H9 (cell line): Measurements from ENCODE around the gene SIRT7. TPM values are rescaled to one million over a fixed set of nuclear protein-coding genes. Genes with fewer than 3 reads are reported as not detected.

Source experiments
- DNase-seq: peaks from one replicate; pipeline ENCODE4 v3.0.0-alpha.2; 2017
- H2AFZ ChIP-seq: one replicate; pipeline ENCODE4 v1.6.1; 2013; ENCODE audit warnings: mild to moderate bottlenecking, low read length, control low read depth, moderate library complexity
- H2AK5ac ChIP-seq: 2 replicates; pipeline ENCODE4 v1.6.1; 2013; ENCODE audit warnings: low read length, control low read depth, mixed read lengths; ENCODE audit not compliant: insufficient read length
- H2BK120ac ChIP-seq: one replicate; pipeline ENCODE4 v1.6.1; 2013; ENCODE audit warnings: low read depth, mild to moderate bottlenecking, low read length, control low read depth, inconsistent platforms; ENCODE audit not compliant: poor library complexity, severe bottlenecking
- H2BK12ac ChIP-seq: 2 replicates; pipeline ENCODE4 v1.6.1; 2013; ENCODE audit warnings: low read length, control low read depth, mixed read lengths, low read depth; ENCODE audit not compliant: insufficient read length
- H2BK15ac ChIP-seq: 2 replicates; pipeline ENCODE4 v1.6.1; 2013; ENCODE audit warnings: low read depth, low read length, control low read depth
- H2BK20ac ChIP-seq: one replicate; pipeline ENCODE4 v1.6.1; 2013; ENCODE audit warnings: low read depth, mild to moderate bottlenecking, low read length, control low read depth, inconsistent platforms; ENCODE audit not compliant: poor library complexity, severe bottlenecking
- H2BK5ac ChIP-seq: 2 replicates; pipeline ENCODE4 v1.6.1; 2013; ENCODE audit warnings: low read length, control low read depth, mixed read lengths; ENCODE audit not compliant: insufficient read length
- H3K14ac ChIP-seq: 2 replicates; pipeline ENCODE4 v1.6.1; 2013; ENCODE audit warnings: low read length, control low read depth; ENCODE audit not compliant: insufficient read depth
- H3K18ac ChIP-seq: 2 replicates; pipeline ENCODE4 v1.6.1; 2013; ENCODE audit warnings: low read depth, mild to moderate bottlenecking, mixed read lengths, low read length, control low read depth; ENCODE audit not compliant: insufficient read length
- H3K23ac ChIP-seq: 2 replicates; pipeline ENCODE4 v1.6.1; 2013; ENCODE audit warnings: low read length, control low read depth, mixed read lengths, low read depth; ENCODE audit not compliant: insufficient read length
- H3K23me2 ChIP-seq: 2 replicates; pipeline ENCODE4 v1.6.1; 2013; ENCODE audit warnings: low read depth, mild to moderate bottlenecking, mixed read lengths, low read length, control low read depth; ENCODE audit not compliant: insufficient read length, poor library complexity, severe bottlenecking
- H3K27ac ChIP-seq: 2 replicates; pipeline ENCODE4 v1.5.1; 2013; ENCODE audit warnings: low read length, control low read depth, mixed read lengths, low read depth; ENCODE audit not compliant: insufficient read length
- H3K27me3 ChIP-seq: 2 replicates; pipeline ENCODE4 v1.6.1; 2013; ENCODE audit warnings: low read length, control low read depth, inconsistent platforms; ENCODE audit not compliant: insufficient read depth
- H3K4ac ChIP-seq: 2 replicates; pipeline ENCODE4 v1.6.1; 2013; ENCODE audit warnings: low read depth, mild to moderate bottlenecking, control low read depth, inconsistent platforms, low read length, moderate library complexity
- H3K4me1 ChIP-seq: 2 replicates; pipeline ENCODE4 v1.6.1; 2013; ENCODE audit warnings: low read length, control low read depth, inconsistent platforms; ENCODE audit not compliant: insufficient read depth
- H3K4me2 ChIP-seq: 2 replicates; pipeline ENCODE4 v1.6.1; 2013; ENCODE audit warnings: low read length, control low read depth, mixed read lengths; ENCODE audit not compliant: insufficient read length, insufficient read depth
- H3K56ac ChIP-seq: 2 replicates; pipeline ENCODE4 v1.6.1; 2013; ENCODE audit warnings: low read depth, mild to moderate bottlenecking, mixed read lengths, low read length, control low read depth; ENCODE audit not compliant: insufficient read length
- H3K79me1 ChIP-seq: 2 replicates; pipeline ENCODE4 v1.6.1; 2013; ENCODE audit warnings: low read depth, mild to moderate bottlenecking, moderate library complexity, low read length, control low read depth, inconsistent platforms; ENCODE audit not compliant: insufficient read depth, poor library complexity, severe bottlenecking
- H3K79me2 ChIP-seq: 2 replicates; pipeline ENCODE4 v1.6.1; 2013; ENCODE audit warnings: low read length, control low read depth, inconsistent platforms; ENCODE audit not compliant: insufficient read depth
- H3K9ac ChIP-seq: 2 replicates; pipeline ENCODE4 v1.6.1; 2013; ENCODE audit warnings: low read length, control low read depth, mixed read lengths; ENCODE audit not compliant: insufficient read length; ENCODE audit errors: extremely low read depth
- H3K9me3 ChIP-seq: one replicate; pipeline ENCODE4 v1.6.1; 2013; ENCODE audit warnings: low read depth, low read length, inconsistent platforms; ENCODE audit not compliant: control insufficient read depth
- H3T11ph ChIP-seq: one replicate; pipeline ENCODE4 v1.6.1; 2013; ENCODE audit warnings: mild to moderate bottlenecking, low read length, control low read depth, inconsistent platforms
- H4K20me1 ChIP-seq: one replicate; pipeline ENCODE4 v1.6.1; 2013; ENCODE audit not compliant: control insufficient read depth, insufficient read length, insufficient read depth
- H4K5ac ChIP-seq: 2 replicates; pipeline ENCODE4 v1.6.1; 2013; ENCODE audit warnings: low read depth, mild to moderate bottlenecking, mixed read lengths, low read length, control low read depth; ENCODE audit not compliant: insufficient read length
- H4K8ac ChIP-seq: replicated peaks from 2 replicates; pipeline ENCODE4 v1.6.1; 2013; ENCODE audit warnings: low read length, control low read depth, mixed read lengths, low read depth; ENCODE audit not compliant: insufficient read length
- H4K91ac ChIP-seq: 2 replicates; pipeline ENCODE4 v1.6.1; 2013; ENCODE audit warnings: low read depth, mild to moderate bottlenecking, moderate library complexity, mixed read lengths, low read length, control low read depth; ENCODE audit not compliant: insufficient read length
- H3K27ac Mint-ChIP-seq, 3 experiments: 2 replicates in 2 of 3; 3 replicates in 1 of 3; pipeline ENCODE4 v1.8.0; 2020 to 2021; ENCODE audit warnings: mixed read lengths in 3 of 3, mild to moderate bottlenecking in 1 of 3, moderate library complexity in 1 of 3
- H3K27me3 Mint-ChIP-seq: 2 replicates; pipeline ENCODE4 v1.8.0; 2021; ENCODE audit warnings: low read depth, mild to moderate bottlenecking, moderate library complexity, mixed read lengths
- H3K36me3 Mint-ChIP-seq, 3 experiments: 2 replicates in 2 of 3; 3 replicates in 1 of 3; pipeline ENCODE4 v1.8.0; 2020 to 2021; ENCODE audit warnings: low read depth in 3 of 3, mixed read lengths in 3 of 3; ENCODE audit not compliant: insufficient read depth in 1 of 3
- H3K4me1 Mint-ChIP-seq, 2 experiments: 2 replicates each; pipeline ENCODE4 v1.8.0; 2020; ENCODE audit warnings: mixed read lengths in 2 of 2
- H3K4me3 Mint-ChIP-seq, 2 experiments: 2 replicates in 1 of 2; 3 replicates in 1 of 2; pipeline ENCODE4 v1.8.0; 2020 to 2021; ENCODE audit warnings: mild to moderate bottlenecking in 2 of 2, mixed read lengths in 2 of 2, moderate library complexity in 1 of 2
- H3K9me3 Mint-ChIP-seq, 2 experiments: 2 replicates in 1 of 2; 3 replicates in 1 of 2; pipeline ENCODE4 v1.8.0; 2020; ENCODE audit warnings: mild to moderate bottlenecking in 2 of 2, mixed read lengths in 2 of 2, moderate library complexity in 1 of 2
- CTCF ChIP-seq: fragments of 200-600 bp; sonication (generic); conservative IDR thresholded peaks from 3 replicates; pipeline ENCODE4 v1.8.0; 2021; ENCODE audit warnings: antibody characterized with exemption, mild to moderate bottlenecking
- WGBS: extraction: QIAGEN DNeasy Blood & Tissue Kit; methylation state at CpG from one replicate; pipeline ENCODE4 v1.1.7; 2013; ENCODE audit warnings: missing lambda C conversion rate, low lambda C conversion rate, mixed read lengths; ENCODE audit not compliant: insufficient read length; ENCODE audit errors: extremely low coverage; 5-methylcytosine and 5-hydroxymethylcytosine counted together
- total RNA-seq: library from RNA; stranded (reverse); gene quantifications from 2 replicates; pipeline ENCODE4 v1.2.1, GENCODE V29; 2021

Gene SIRT7
- total RNA-seq, 1 experiment from 2014 or later = 29.7 TPM

- no peak overlapping the region for H2BK120ac ChIP-seq
- Mint-ChIP-seq H3K27ac (peak overlapping the region in 2 of 3 experiments; percentile 67 to 87; a peak in 3 of 7 replicates), H3K27me3 (no peaks in the 10 kb centered on the region; the same call in 1 of the 2 replicates), H3K4me3 (peak overlapping the region; percentile 79 to 86), H3K4me1 (peaks cover 17 to 33% of the 10 kb centered on the region in 2 experiments), H3K9me3 (no peaks in the 10 kb centered on the region), H3K36me3 (peaks cover 1 to 8% (median 3%) of the 10 kb centered on the region in 3 experiments; a peak in 5 of 7 replicates)
- no peaks in the 10 kb centered on the region for H3K79me2 ChIP-seq
- no peak overlapping the region for H2BK12ac ChIP-seq
- H3K4me2 ChIP-seq = peak overlapping the region; percentile 42
- H3K27ac ChIP-seq = no peak overlapping the region
- peak; percentile 40; the same call in 2 of the 3 replicates for TF ChIP-seq CTCF
- H3T11ph ChIP-seq = no peak overlapping the region
- H3K79me1 ChIP-seq = no peaks in the 10 kb centered on the region
- H3K23ac ChIP-seq = no peak overlapping the region
- no peak overlapping the region for H3K4ac ChIP-seq
- no peak overlapping the region for H2BK5ac ChIP-seq
- no peak overlapping the region for H2BK15ac ChIP-seq
- H3K14ac ChIP-seq = peak overlapping the region; percentile 80
- peak; percentile 92 for DNase-seq
- no peak overlapping the region for H4K91ac ChIP-seq
- no peaks in the 10 kb centered on the region for H3K9me3 ChIP-seq
- H4K20me1 ChIP-seq = no peaks in the 10 kb centered on the region
- H2AK5ac ChIP-seq = no peak overlapping the region
- no CpG with 5 or more reads among the region's 86 CpGs for WGBS
- H3K27me3 ChIP-seq = no peaks in the 10 kb centered on the region
- peak overlapping the region; percentile 10 for H3K9ac ChIP-seq
- H4K5ac ChIP-seq = no peak overlapping the region
- H3K4me1 ChIP-seq = no peaks in the 10 kb centered on the region
- H3K56ac ChIP-seq = no peak overlapping the region
- no peak overlapping the region for H4K8ac ChIP-seq
- H3K18ac ChIP-seq = peak overlapping the region; percentile 21
- no peak overlapping the region for H2AFZ ChIP-seq
- peaks cover 8% of the 10 kb centered on the region for H3K23me2 ChIP-seq
- H2BK20ac ChIP-seq = no peak overlapping the region
Measured at GRCh38 chr17:81871387-81872230, 46.4 kb downstream of the SIRT7 start.
